Stimulated activated CD8-positive, alpha-beta memory T cell treated with anti-CD3 and anti-CD28 coated beads, Interleukin-4, amount 100 ng/mL, for 24 hours (primary cell): ENCODE results near the gene HLA-DQA1.
"Not testable (repeated sequence)": the region's sequence is repeated elsewhere in the genome, so short reads cannot be mapped to it uniquely, and the experiment has no call there.

Experiments used
- DNase-seq: peaks from one replicate; pipeline ENCODE4 v3.0.0-alpha.2; 2020; ENCODE audit warnings: low read depth

The HLA-DQA1 gene

DNA sequence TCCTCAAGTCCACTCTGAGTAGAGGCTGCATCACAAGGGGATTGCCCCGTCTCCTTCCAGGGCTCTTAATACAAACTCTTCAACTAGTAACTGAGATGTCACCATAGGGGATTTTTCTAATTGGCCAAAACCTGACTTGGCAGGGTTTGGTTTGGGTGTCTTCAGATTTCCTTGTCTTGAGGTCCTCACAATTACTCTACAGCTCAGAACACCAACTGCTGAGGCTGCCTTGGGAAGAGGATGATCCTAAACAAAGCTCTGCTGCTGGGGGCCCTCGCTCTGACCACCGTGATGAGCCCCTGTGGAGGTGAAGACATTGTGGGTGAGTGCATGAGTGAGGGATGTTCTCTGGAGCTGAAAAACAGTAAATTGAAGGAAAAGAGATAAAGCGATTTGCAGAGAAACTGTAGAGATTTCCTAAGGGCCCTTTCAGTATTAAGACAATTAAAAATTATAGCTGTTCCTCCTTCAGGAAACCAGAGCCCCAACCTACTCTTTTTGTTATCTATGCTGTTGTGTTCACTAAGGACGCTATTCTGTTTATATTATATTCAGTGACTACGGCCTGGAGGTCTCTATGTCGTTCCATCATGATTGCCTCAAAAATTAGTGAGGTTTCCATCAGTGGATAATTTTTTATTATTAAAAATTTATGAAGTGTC lies at the start of gene HLA-DQA1:
Gene HLA-DQA1, plus strand, starts transcription at position 188 of the 662 bp plus-strand sequence. Its CDS starts 53 bp downstream, at position 241.
- no peak for DNase-seq

DNA sequence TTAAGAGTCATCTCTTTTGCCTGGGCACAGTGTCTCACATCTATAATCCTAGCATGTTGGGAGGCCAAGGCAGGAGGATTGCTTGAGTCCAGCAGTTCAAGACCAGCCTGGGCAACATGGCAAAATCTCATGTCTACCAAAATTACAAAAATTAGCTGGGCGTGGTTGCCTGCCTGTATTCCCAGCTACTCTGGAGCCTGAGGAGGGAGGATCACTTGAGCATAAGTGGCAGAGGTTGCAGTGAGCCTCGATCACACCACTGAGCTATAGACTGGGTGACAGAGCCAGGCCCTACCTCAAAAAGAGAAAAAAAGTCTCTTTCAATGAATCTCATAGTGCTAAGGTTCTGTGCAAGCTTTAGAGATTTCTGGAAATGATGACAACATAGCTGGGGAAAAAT lies 49.0 kb upstream of the HLA-DQA1 start:
- DNase-seq = no peak

DNA sequence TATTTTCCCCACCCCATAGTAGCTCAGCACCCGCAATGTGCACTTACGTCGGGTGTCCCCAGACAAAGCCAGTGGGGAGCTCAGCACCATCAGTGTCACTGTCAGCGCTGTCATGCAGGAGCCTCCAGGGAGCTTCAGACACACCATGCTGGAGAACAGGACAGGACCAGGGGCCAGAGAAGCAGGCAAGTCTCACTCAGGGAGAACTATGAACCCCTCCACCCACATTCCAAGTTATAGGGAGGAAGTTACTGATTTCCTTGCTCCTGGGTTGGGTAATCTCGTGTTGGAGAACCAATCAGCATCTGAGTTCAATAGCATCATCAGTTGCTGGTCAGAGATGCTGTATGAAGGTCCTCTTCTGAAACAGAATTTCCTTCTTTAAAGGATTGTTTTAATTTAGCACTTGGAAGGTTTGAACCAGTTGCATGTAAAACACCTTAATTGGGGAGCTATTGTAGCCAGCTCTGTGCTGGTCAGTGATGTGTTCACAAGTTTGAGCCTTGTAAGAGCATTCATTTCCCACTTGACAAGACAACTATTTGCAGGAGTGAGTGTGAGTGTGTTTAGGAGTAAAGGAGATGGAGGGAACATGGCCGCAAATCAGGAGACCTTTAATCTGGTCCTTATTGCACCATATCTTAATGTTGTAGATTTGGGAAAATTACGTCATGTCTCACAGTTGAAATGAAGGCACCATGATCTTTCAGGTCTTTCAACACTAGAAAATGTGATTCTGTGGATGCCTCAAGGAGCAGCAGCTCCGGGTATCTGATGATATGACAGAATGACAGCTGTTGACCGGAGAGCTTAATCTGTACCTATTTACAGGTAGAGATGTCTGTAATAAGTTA lies 47.4 kb upstream of the HLA-DQA1 start, which contains the start of gene HLA-DRB1:
Gene HLA-DRB1, minus strand, starts transcription at position 253 of the 854 bp plus-strand sequence. Its CDS starts 106 bp downstream, at position 147.
- DNase-seq = no peak

DNA sequence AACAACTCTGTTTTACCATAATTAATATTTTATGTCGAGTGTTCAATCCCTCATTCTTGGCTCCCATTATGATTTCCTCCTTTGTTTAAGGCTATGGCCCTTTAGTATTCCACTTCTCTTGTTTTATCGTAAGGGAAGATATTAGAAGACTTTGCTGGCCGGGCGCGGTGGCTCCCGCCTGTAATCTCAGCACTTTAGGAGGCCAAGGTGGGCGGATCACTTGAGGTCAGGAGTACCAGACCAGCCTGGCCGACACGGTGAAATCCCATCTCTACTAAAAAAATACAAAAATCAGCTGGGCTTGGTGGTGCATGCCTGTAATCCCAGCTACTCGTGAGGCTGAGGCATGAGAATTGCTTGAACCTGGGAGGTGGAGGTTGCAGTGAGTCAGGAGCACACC lies 46.5 kb upstream of the HLA-DQA1 start:
- not testable (repeated sequence) for DNase-seq

DNA sequence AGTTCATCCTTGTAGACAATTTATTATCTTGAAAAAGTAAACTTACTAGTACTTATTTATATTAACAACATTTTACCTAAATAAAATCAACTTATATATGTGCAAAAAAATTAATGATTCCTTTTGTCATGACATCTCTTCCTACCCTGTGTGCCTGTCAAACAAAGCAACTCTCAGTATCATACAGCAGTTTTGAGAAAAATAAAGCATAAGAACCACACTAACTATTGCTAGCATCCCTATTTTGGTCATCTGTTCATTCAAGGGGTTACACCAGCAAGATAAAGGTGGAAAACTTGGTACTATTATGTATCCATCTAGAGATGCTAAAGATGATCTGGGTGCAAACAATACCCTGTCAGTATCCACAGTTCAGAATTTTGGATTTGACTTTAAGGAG lies 40.2 kb upstream of the HLA-DQA1 start:
- no peak for DNase-seq

GRCh38 chr6:32602383-32602782 lies 34.8 kb upstream of the HLA-DQA1 start:
- no peak for DNase-seq

DNA sequence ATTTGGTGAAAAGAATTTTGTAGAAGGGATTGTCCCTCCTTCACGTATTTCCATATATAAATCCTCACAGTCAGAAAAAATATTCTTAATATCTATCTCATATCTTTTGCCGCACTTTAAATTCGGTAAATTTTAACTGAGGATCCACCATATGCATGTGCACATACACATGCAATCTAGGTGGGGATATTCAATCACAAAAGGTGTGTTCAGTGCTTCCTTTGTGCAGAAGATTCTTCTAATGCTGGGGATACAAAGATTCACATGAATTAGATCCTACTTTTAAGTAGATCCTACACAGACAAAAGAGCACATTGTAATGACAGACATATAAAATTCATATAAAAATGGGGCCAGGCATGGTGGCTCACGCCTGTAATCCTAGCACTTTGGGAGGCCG lies 34.0 kb upstream of the HLA-DQA1 start:
- no peak for DNase-seq

GRCh38 chr6:32603888-32604287 lies 33.3 kb upstream of the HLA-DQA1 start:
- DNase-seq = no peak

- DNase-seq = no peak
Observed at GRCh38 chr6:32604434-32604877, 32.8 kb upstream of the HLA-DQA1 start.

DNA sequence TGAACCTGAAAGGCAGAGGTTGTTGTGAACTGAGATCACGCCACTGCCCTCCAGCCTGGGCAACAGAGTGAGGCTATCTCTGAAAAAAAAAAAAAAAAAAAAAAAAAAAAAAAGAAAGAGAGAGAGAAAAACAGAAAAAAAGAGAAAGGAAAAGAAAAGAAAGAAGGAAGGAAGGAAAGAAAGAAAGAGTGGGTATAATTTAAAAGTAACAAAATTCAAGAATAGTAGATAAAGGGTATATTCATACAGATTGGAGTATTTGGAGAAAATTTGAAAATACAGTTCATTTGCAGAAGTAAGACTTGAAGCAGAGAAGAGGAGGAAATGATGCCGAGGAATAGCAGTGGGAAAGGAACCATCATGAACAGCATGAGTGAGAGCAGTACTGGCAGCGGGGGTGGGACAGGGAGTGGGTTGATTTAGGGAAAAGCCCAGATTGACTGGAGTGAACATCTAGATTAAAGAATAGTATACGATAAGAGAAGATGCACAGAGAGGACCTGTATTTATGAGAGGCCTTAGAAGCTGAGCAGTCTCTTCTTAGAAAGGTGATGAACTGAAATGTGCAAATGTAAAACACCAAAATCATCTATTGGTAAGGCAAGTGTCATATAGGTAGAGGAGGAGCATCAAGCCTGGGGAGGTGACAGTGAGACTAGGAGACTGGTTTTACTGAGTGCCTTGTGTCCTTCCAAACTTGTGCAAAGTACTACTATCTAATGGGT lies 29.8 kb upstream of the HLA-DQA1 start:
- DNase-seq = no peak

- DNase-seq = no peak
Observed at GRCh38 chr6:32607988-32608298, 29.3 kb upstream of the HLA-DQA1 start.

GRCh38 chr6:32608362-32608761 lies 28.8 kb upstream of the HLA-DQA1 start:
- DNase-seq = no peak

DNA sequence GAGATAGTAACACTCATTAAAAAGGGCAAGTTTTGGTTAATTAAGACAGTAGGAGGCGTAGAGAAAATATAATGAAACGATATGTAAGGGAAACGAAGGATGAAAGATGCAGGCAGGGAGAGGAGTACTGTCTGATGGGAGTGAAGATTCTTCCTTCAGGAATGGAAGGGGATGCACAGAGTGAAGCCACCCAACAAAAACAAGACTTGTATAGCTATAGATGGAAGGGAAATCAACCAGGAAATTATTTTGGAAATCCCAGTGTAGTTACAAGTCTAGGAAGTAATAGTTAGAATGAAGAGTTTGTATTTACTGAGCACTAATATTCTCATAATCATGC lies 27.8 kb upstream of the HLA-DQA1 start:
- no peak for DNase-seq

GRCh38 chr6:32609731-32610640 lies 27.2 kb upstream of the HLA-DQA1 start:
- DNase-seq = no peak

DNA sequence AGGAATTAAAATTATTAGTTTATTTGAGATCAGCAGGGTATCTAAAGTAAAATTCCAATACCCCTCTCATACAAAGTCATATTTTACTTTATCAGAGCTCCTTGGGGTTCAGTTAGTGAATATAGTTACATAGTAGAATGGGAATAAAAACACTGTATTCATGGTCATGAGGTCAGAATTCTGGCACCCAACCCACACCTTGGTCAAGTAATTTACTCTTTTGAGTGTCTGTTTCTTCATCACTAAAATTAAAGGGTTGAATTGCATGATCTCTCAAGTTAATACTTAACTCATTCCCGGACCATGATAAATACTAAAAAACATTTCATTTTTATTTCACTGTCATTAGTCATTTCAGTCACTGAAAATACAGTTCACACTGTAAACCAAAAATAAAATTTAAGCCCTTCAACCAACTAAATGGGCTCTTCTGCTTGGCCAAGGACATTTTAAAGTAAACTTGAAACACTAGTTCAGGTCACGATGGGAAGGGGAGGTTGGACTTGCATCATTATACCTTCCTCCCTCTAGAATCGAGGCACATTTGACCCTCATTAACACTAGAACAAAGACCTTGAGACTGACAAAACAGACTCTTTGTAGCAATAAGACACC lies 26.4 kb upstream of the HLA-DQA1 start:
- no peak for DNase-seq

DNA sequence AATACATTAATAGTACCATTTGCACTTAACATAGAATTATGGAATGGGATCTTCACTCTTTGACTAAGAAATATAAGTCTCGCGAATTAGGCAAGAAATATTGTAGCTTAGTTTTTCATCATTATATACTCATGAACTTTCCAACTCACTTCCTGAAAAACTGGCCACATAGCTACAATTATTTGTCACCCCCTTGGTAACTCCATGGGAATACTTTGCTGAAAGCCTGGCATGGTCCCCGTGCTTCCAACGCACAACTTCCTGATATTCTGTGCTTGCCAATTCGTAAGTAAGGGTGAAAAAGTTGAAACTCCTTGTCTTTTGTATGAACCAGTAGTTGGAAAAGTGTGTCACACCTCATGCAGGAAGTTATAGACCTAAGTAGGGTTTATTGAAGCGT lies 23.7 kb upstream of the HLA-DQA1 start:
- no peak for DNase-seq

DNA sequence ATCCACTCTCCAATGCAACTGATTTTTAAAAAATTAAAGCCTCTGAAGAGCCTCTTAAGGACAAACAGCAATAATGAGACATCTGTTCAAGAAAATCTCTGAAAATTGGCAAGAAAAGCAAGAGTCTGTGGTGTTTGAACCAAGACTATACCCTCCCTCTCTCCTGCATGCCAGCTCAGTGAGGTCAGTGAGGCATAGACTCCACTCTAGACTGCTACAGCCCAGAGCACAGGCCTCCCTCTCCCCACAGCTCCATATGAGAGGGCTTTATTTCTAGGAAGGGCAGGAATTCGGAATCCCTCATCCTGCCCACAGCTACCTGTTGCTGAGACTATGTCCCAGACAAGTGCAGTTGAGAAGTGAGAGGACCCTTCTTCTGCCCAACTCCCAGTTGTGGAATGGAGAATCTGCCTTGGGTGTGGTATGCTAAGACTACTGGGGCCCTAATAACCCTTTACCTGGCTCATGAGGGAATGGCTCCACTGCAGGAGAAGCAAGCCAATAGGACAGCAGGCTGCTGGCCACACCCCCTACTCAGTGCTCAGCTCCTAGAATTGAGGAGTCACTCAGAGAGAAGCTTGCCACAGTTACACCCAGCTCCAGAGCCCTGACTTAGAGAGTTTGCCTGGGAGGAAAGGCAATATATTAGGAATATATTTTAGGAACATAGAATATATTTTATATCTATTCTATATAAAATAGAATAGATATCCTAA lies 22.7 kb upstream of the HLA-DQA1 start:
- DNase-seq = no peak

GRCh38 chr6:32615885-32616532 lies 21.2 kb upstream of the HLA-DQA1 start:
- DNase-seq = no peak

GRCh38 chr6:32617751-32618150 lies 19.5 kb upstream of the HLA-DQA1 start:
- DNase-seq = no peak

DNA sequence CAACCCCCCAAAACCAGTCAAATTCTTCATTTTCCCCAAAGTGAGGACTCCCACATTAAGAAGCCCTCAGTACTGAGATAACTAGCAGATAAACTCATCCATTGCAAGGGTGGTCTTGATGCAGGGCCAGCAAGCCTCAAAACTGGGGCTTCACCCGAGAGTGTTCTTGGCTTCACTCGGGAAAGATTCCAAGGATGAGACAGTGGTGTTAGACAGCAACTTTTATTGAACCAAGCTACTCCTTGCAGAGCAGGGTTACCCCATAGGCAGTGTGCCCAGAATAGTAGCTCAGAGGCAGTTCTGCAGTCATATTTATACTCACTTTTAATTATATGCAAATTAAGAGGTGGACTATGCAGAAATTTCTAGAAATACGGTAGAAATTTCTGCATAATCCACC lies 15.8 kb upstream of the HLA-DQA1 start:
- DNase-seq = no peak
